Glutamatergic neuron (in vitro differentiated cells): ENCODE data around the gene SNX3. TPM values are rescaled to one million over a fixed set of nuclear protein-coding genes. Genes with fewer than 3 reads are reported as not detected.

Experiments
- DNase-seq: peaks from one replicate; pipeline ENCODE4 v3.0.0; 2022
- H3K27ac Mint-ChIP-seq: one replicate; pipeline ENCODE4 v1.8.0; 2020; ENCODE audit warnings: mild to moderate bottlenecking, mixed read lengths, inconsistent platforms; ENCODE audit not compliant: unreplicated experiment
- H3K27me3 Mint-ChIP-seq: one replicate; pipeline ENCODE4 v1.8.0; 2020; ENCODE audit warnings: mild to moderate bottlenecking, moderate library complexity, mixed read lengths, inconsistent platforms; ENCODE audit not compliant: unreplicated experiment
- H3K36me3 Mint-ChIP-seq: one replicate; pipeline ENCODE4 v1.8.0; 2020; ENCODE audit warnings: mild to moderate bottlenecking, mixed read lengths, inconsistent platforms; ENCODE audit not compliant: unreplicated experiment
- H3K4me1 Mint-ChIP-seq: one replicate; pipeline ENCODE4 v1.8.0; 2020; ENCODE audit warnings: mild to moderate bottlenecking, low read depth, mixed read lengths, inconsistent platforms; ENCODE audit not compliant: unreplicated experiment
- H3K4me3 Mint-ChIP-seq: one replicate; pipeline ENCODE4 v1.8.0; 2020; ENCODE audit warnings: mild to moderate bottlenecking, mixed read lengths, inconsistent platforms; ENCODE audit not compliant: unreplicated experiment
- H3K9me3 Mint-ChIP-seq: one replicate; pipeline ENCODE4 v1.8.0; 2020; ENCODE audit warnings: mild to moderate bottlenecking, moderate library complexity, mixed read lengths, inconsistent platforms; ENCODE audit not compliant: unreplicated experiment
- CTCF ChIP-seq: fragments of 200-600 bp; sonication (generic); IDR thresholded peaks from one replicate; pipeline ENCODE4 v1.5.0; 2021; ENCODE audit not compliant: partially characterized antibody, unreplicated experiment
- total RNA-seq: library from RNA; stranded (reverse); fragmentation: NEBNext Ultra II Directional; extraction: Animal tissue kit (Norgen Biotek cat#: 25700); gene quantifications from one replicate; pipeline ENCODE4 v1.2.1, GENCODE V29; 2021; ENCODE audit not compliant: unreplicated experiment

The SNX3 gene
- total RNA-seq, 1 donor from 2014 or later, result 66.2 TPM

GRCh38 chr6:108263371-108263770 is 2.5 kb upstream of the SNX3 start:
- H3K9me3 Mint-ChIP-seq, result no peaks in the 10 kb centered on the region
- no peaks in the 10 kb centered on the region for H3K36me3 Mint-ChIP-seq
- H3K27me3 Mint-ChIP-seq, result no peaks in the 10 kb centered on the region
- DNase-seq, result no peak
- no peak overlapping the region for H3K27ac Mint-ChIP-seq
- no peaks in the 10 kb centered on the region for H3K4me1 Mint-ChIP-seq
- TF ChIP-seq CTCF, result no peak
- no peak overlapping the region for H3K4me3 Mint-ChIP-seq

GRCh38 chr6:108260126-108260808 is 573 bp downstream of the SNX3 start:
- Mint-ChIP-seq H3K27me3 (no peaks in the 10 kb centered on the region), H3K4me1 (peaks cover 1% of the 10 kb centered on the region), H3K27ac (peak overlapping the region; percentile 33), H3K36me3 (no peaks in the 10 kb centered on the region), H3K4me3 (peak overlapping the region; percentile 89), H3K9me3 (no peaks in the 10 kb centered on the region)
- no peak for DNase-seq
- no peak for TF ChIP-seq CTCF

- Mint-ChIP-seq H3K27ac (no peak overlapping the region), H3K9me3 (no peaks in the 10 kb centered on the region), H3K4me1 (peaks cover 1% of the 10 kb centered on the region)
Measured at GRCh38 chr6:108254433-108255410, 6.1 kb downstream of the SNX3 start.

GRCh38 chr6:108253241-108253640 is 7.6 kb downstream of the SNX3 start:
- Mint-ChIP-seq H3K4me1 (peaks cover 1% of the 10 kb centered on the region), H3K27ac (no peak overlapping the region), H3K27me3 (no peaks in the 10 kb centered on the region), H3K4me3 (no peak overlapping the region), H3K9me3 (no peaks in the 10 kb centered on the region), H3K36me3 (no peaks in the 10 kb centered on the region)
- no peak for DNase-seq
- no peak for TF ChIP-seq CTCF

More at GRCh38 chr6:108254433-108255410, 6.1 kb downstream of the SNX3 start:
- no peak for TF ChIP-seq CTCF
- H3K4me3 Mint-ChIP-seq, result no peak overlapping the region
- no peaks in the 10 kb centered on the region for H3K27me3 Mint-ChIP-seq
- DNase-seq, result no peak
- H3K36me3 Mint-ChIP-seq, result no peaks in the 10 kb centered on the region
